ENCODE measurements around the gene SLC19A1. TPM values are rescaled to one million over a fixed set of nuclear protein-coding genes. Genes with fewer than 3 reads are reported as not detected.

The SLC19A1 gene
- total and polyA plus RNA-seq, 2 donors = 3.5 to 8.9 TPM

DNA sequence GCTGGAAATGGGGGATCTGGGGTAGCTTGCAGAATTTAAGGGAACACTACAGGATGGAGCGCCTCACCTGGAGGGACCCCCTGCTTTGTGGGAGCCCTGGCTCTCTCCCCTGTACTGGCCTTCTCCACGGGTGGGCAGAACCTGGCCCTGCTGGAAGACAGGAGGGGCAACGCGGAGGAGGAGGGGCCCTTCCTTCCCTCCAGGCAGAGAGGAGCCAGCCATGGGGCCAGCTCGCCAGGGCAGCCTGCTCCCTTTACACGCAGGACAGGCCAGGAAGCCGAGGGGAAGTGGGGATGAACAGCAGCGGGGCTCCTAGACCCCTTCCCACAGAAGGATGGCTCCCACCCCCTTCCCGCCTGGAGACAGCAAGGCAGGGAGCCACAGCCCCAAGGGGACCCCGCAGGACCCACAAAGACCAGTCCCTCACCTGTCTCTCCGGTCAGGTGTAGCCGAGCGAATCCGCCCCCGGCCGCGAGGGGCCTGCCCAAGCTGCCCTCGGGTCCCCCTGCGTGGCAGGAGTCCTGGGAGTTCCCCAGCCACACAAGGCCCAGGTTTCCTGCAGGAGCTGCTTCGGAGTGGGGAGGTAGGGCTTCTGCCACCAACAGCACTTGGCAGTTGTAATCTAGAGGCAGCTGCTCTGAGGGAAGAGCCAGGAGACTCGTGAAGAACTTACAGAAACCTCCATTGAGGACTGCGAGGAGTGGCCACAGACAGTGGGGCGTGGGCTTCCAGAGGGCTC, 1.6 kb upstream of the SLC19A1 start:
- no peak for DNase-seq (ENCODE audit: low read depth in 6 of 9, low spot score in 9 of 9)
- peaks cover 0 to 5% of the 10 kb centered on the region in 2 donors for H3K27me3 ChIP-seq (ENCODE audit: control insufficient read depth in 2 of 2, insufficient read depth in 1 of 2, low read length in 1 of 2)
- no peaks in the 10 kb centered on the region for H3K9me3 ChIP-seq (ENCODE audit: control insufficient read depth in 2 of 2, insufficient read depth in 1 of 2, low read length in 1 of 2)
- 84% methylated on average over 23 of the region's 23 CpGs for WGBS
- no peak overlapping the region for H3K27ac ChIP-seq (ENCODE audit: low read depth in 1 of 2, low read length in 1 of 2)
- no peaks in the 10 kb centered on the region for H3K36me3 ChIP-seq (ENCODE audit: control insufficient read depth in 2 of 2, insufficient read depth in 2 of 2, low read length in 1 of 2)
- no peak overlapping the region for H3K4me3 ChIP-seq (ENCODE audit: low read length in 2 of 2)
- peaks cover 14 to 34% of the 10 kb centered on the region in 2 donors for H3K4me1 ChIP-seq (ENCODE audit: control insufficient read depth in 2 of 2, insufficient read depth in 2 of 2, low read length in 2 of 2)

GRCh38 chr21:45543371-45543709, 1.1 kb upstream of the SLC19A1 start:
- Histone ChIP-seq H3K4me3 (ENCODE audit: low read length in 2 of 2) (no peak overlapping the region), H3K36me3 (ENCODE audit: control insufficient read depth in 2 of 2, insufficient read depth in 2 of 2, low read length in 1 of 2) (no peaks in the 10 kb centered on the region), H3K4me1 (ENCODE audit: control insufficient read depth in 2 of 2, insufficient read depth in 2 of 2, low read length in 2 of 2) (peaks cover 14 to 34% of the 10 kb centered on the region in 2 donors), H3K27me3 (ENCODE audit: control insufficient read depth in 2 of 2, insufficient read depth in 1 of 2, low read length in 1 of 2) (peaks cover 0 to 5% of the 10 kb centered on the region in 2 donors), H3K9me3 (ENCODE audit: control insufficient read depth in 2 of 2, insufficient read depth in 1 of 2, low read length in 1 of 2) (no peaks in the 10 kb centered on the region), H3K27ac (ENCODE audit: low read depth in 1 of 2, low read length in 1 of 2) (no peak overlapping the region)
- DNase-seq (ENCODE audit: low read depth in 6 of 9, low spot score in 9 of 9) = no peak
- 76% methylated on average over 11 of the region's 11 CpGs for WGBS

- DNase-seq (ENCODE audit: low read depth in 6 of 9, low spot score in 9 of 9) = peak in 1 of 9 donors; percentile 17
- 10% methylated on average over 55 of the region's 55 CpGs for WGBS
- peak overlapping the region in 1 of 2 donors; percentile 48 for H3K27ac ChIP-seq (ENCODE audit: low read depth in 1 of 2, low read length in 1 of 2)
Measured at GRCh38 chr21:45542667-45543370, 579 bp upstream of the SLC19A1 start.

GRCh38 chr21:45541221-45542039, 810 bp downstream of the SLC19A1 start:
- DNase-seq (ENCODE audit: low read depth in 6 of 9, low spot score in 9 of 9) = peak in 6 of 9 donors; percentile 38 to 74 (median 58)
- H3K4me3 ChIP-seq (ENCODE audit: low read length in 2 of 2) = peak overlapping the region; percentile 48 to 81
- H3K27me3 ChIP-seq (ENCODE audit: control insufficient read depth in 2 of 2, insufficient read depth in 1 of 2, low read length in 1 of 2) = peaks cover 0 to 5% of the 10 kb centered on the region in 2 donors
- 23% methylated on average over 50 of the region's 50 CpGs for WGBS
- peaks cover 14 to 30% of the 10 kb centered on the region in 2 donors for H3K4me1 ChIP-seq (ENCODE audit: control insufficient read depth in 2 of 2, insufficient read depth in 2 of 2, low read length in 2 of 2)
- no peak overlapping the region for H3K27ac ChIP-seq (ENCODE audit: low read depth in 1 of 2, low read length in 1 of 2)
- H3K36me3 ChIP-seq (ENCODE audit: control insufficient read depth in 2 of 2, insufficient read depth in 2 of 2, low read length in 1 of 2) = peaks cover 0 to 2% of the 10 kb centered on the region in 2 donors
- no peaks in the 10 kb centered on the region for H3K9me3 ChIP-seq (ENCODE audit: control insufficient read depth in 2 of 2, insufficient read depth in 1 of 2, low read length in 1 of 2)

More at GRCh38 chr21:45542667-45543370, 579 bp upstream of the SLC19A1 start:
- Histone ChIP-seq H3K4me3 (ENCODE audit: low read length in 2 of 2) (peak overlapping the region in 1 of 2 donors; percentile 81), H3K36me3 (ENCODE audit: control insufficient read depth in 2 of 2, insufficient read depth in 2 of 2, low read length in 1 of 2) (no peaks in the 10 kb centered on the region), H3K4me1 (ENCODE audit: control insufficient read depth in 2 of 2, insufficient read depth in 2 of 2, low read length in 2 of 2) (peaks cover 14 to 34% of the 10 kb centered on the region in 2 donors), H3K9me3 (ENCODE audit: control insufficient read depth in 2 of 2, insufficient read depth in 1 of 2, low read length in 1 of 2) (no peaks in the 10 kb centered on the region), H3K27me3 (ENCODE audit: control insufficient read depth in 2 of 2, insufficient read depth in 1 of 2, low read length in 1 of 2) (peaks cover 0 to 5% of the 10 kb centered on the region in 2 donors)

- 93% methylated on average over 10 of the region's 10 CpGs for WGBS
- Histone ChIP-seq H3K9me3 (ENCODE audit: control insufficient read depth in 2 of 2, insufficient read depth in 1 of 2, low read length in 1 of 2) (no peaks in the 10 kb centered on the region), H3K27me3 (ENCODE audit: control insufficient read depth in 2 of 2, insufficient read depth in 1 of 2, low read length in 1 of 2) (peaks cover 0 to 5% of the 10 kb centered on the region in 2 donors), H3K27ac (ENCODE audit: low read depth in 1 of 2, low read length in 1 of 2) (no peak overlapping the region), H3K4me3 (ENCODE audit: low read length in 2 of 2) (no peak overlapping the region), H3K36me3 (ENCODE audit: control insufficient read depth in 2 of 2, insufficient read depth in 2 of 2, low read length in 1 of 2) (peaks cover 0 to 4% of the 10 kb centered on the region in 2 donors), H3K4me1 (ENCODE audit: control insufficient read depth in 2 of 2, insufficient read depth in 2 of 2, low read length in 2 of 2) (peaks cover 14 to 38% of the 10 kb centered on the region in 2 donors)
- no peak for DNase-seq (ENCODE audit: low read depth in 6 of 9, low spot score in 9 of 9)
Measured at GRCh38 chr21:45540601-45540970, 1.7 kb downstream of the SLC19A1 start.

DNA sequence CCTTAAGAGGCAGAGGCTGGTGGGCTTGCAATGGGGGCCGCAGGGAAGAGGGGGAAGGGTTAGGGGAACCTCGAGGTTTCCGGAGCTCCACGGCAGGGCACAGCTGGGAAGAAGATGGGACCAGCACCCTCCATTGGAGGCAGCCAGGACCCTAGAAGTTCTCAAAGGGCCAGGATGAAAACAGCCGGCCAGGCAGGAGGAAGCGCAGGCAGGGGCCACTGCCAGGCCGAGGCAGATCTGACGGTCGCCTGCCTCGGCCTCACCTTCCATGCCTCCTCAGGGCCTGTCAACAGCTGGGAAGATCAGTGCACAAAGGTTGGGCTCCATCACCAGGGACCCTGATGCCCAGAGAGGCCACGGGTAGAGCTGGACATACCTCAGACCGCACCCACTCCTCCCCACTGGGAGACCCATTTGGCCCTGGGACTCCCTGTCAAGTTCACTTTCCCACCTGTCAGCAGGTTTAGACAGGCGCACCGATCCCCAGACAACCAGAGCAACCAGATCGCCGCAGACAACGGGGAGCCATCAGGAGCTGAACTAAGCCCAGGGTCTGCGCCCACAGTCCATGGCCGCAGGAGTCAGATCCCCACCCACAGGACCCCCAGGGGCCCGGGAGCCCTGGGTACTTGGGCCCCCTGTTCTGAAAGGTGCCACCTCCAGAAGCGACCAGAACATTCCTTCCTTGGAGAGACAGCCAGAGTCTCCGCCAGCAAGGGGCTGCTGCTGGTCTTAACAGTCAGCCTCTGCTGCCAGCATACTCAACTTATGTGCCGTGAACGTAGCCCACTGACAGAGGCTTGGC, 2.2 kb downstream of the SLC19A1 start:
- WGBS = 97% methylated on average over 24 of the region's 24 CpGs
- DNase-seq (ENCODE audit: low read depth in 6 of 9, low spot score in 9 of 9) = no peak
- peaks cover 14 to 43% of the 10 kb centered on the region in 2 donors for H3K4me1 ChIP-seq (ENCODE audit: control insufficient read depth in 2 of 2, insufficient read depth in 2 of 2, low read length in 2 of 2)
- H3K27ac ChIP-seq (ENCODE audit: low read depth in 1 of 2, low read length in 1 of 2) = no peak overlapping the region
- H3K27me3 ChIP-seq (ENCODE audit: control insufficient read depth in 2 of 2, insufficient read depth in 1 of 2, low read length in 1 of 2) = peaks cover 0 to 5% of the 10 kb centered on the region in 2 donors
- peaks cover under 1 to 4% of the 10 kb centered on the region in 2 donors for H3K36me3 ChIP-seq (ENCODE audit: control insufficient read depth in 2 of 2, insufficient read depth in 2 of 2, low read length in 1 of 2)
- H3K9me3 ChIP-seq (ENCODE audit: control insufficient read depth in 2 of 2, insufficient read depth in 1 of 2, low read length in 1 of 2) = no peaks in the 10 kb centered on the region
- H3K4me3 ChIP-seq (ENCODE audit: low read length in 2 of 2) = no peak overlapping the region

- Histone ChIP-seq H3K4me1 (ENCODE audit: control insufficient read depth in 2 of 2, insufficient read depth in 2 of 2, low read length in 2 of 2) (peaks cover 14 to 50% of the 10 kb centered on the region in 2 donors), H3K36me3 (ENCODE audit: control insufficient read depth in 2 of 2, insufficient read depth in 2 of 2, low read length in 1 of 2) (peaks cover 4 to 8% of the 10 kb centered on the region in 2 donors), H3K4me3 (ENCODE audit: low read length in 2 of 2) (no peak overlapping the region), H3K27ac (ENCODE audit: low read depth in 1 of 2, low read length in 1 of 2) (no peak overlapping the region), H3K27me3 (ENCODE audit: control insufficient read depth in 2 of 2, insufficient read depth in 1 of 2, low read length in 1 of 2) (peaks cover 0 to 5% of the 10 kb centered on the region in 2 donors), H3K9me3 (ENCODE audit: control insufficient read depth in 2 of 2, insufficient read depth in 1 of 2, low read length in 1 of 2) (no peaks in the 10 kb centered on the region)
- 92% methylated on average over 17 of the region's 17 CpGs for WGBS
- DNase-seq (ENCODE audit: low read depth in 6 of 9, low spot score in 9 of 9) = no peak
Measured at GRCh38 chr21:45539046-45539795, 3.0 kb downstream of the SLC19A1 start.

All from thymus (tissue), 11 donors.